ENCODE measurements around the gene CPSF4L. TPM values are rescaled to one million over a fixed set of nuclear protein-coding genes. Genes with fewer than 3 reads are reported as not detected.

The CPSF4L gene
- polyA plus RNA-seq, 2 of the 4 experiments (the other 2 are of a cell fraction) = 0.13 TPM; not detected in 1

DNA sequence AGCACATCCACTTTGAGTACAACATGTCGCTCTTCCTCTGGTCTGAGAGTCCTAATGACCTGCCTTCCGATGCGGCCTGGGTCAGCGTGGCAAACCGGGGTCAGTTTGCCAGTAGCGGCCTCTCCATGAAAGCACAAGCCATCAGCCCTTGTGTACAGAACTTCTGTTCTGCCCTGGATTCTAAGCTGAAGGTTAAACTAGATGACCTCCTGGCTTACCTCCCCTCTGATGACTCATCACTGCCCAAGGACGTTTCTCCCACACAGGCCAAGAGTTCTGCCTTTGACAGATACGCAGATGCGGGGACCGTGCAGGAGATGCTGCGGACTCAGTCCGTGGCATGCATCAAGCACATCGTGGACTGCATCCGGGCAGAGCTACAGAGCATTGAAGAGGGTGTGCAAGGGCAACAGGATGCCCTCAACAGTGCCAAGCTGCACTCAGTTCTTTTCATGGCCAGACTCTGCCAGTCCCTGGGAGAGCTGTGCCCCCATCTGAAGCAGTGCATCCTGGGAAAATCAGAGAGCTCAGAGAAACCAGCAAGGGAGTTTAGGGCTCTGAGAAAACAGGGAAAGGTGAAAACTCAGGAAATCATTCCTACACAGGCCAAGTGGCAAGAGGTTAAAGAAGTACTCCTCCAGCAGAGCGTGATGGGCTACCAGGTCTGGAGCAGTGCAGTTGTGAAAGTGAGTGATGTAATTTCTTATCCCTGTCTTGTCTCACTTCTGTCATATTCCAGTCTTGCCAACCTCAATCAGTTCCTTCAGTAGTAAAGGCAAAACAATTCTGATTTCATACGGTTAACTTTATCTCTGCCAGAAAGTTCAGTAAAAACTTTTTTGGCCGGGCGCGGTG, 60.2 kb downstream of the CPSF4L start:
- H3K27ac ChIP-seq = no peak overlapping the region
- no peak for DNase-seq (ENCODE audit: low read depth in 1 of 2, low spot score in 1 of 2)

GRCh38 chr17:73200476-73200875, 61.2 kb downstream of the CPSF4L start:
- 86% methylated on average over 10 of the region's 10 CpGs for WGBS (ENCODE audit: missing lambda C conversion rate)
- DNase-seq (ENCODE audit: low read depth in 1 of 2, low spot score in 1 of 2) (no peak), FAIRE-seq (no peak), ATAC-seq (no peak)
- no peaks in the 10 kb centered on the region for H3K9me3 ChIP-seq
- no peak overlapping the region for H3K4me2 ChIP-seq
- CTCF ChIA-PET = interaction anchor here (0.8 to 4.0 kb wide), 4 partner anchors 10 to 475 kb away, joined by 3 to 23 read pairs (median 5); no protein-coding TSS in a partner anchor
- H3K4me3 ChIP-seq = no peak overlapping the region
- POLR2A ChIA-PET = no interaction called here
- no peak overlapping the region for H3K27ac ChIP-seq
- no peaks in the 10 kb centered on the region for H3K4me1 ChIP-seq
- TF ChIP-seq CBX8 (IDR thresholded peaks at IDR 0.05) = no peak
- TF ChIP-seq MAZ (IDR thresholded peaks at IDR 0.05; ENCODE audit: borderline replicate concordance, low read depth, low read length) = no peak
- TF ChIP-seq RNF2 (IDR thresholded peaks at IDR 0.05; ENCODE audit: borderline replicate concordance, low read depth) = no peak
- TF ChIP-seq TP53 (CRISPR knock-in tag; IDR thresholded peaks at IDR 0.05) = no peak
- TF ChIP-seq SMC3 (IDR thresholded peaks at IDR 0.05) = no peak
- no peak for TF ChIP-seq POLR2AphosphoS2 (conservative IDR thresholded peaks at IDR 0.05; ENCODE audit: low read length)
- no peak for TF ChIP-seq PHF8 (IDR thresholded peaks at IDR 0.05; ENCODE audit: borderline replicate concordance, low read depth)
- TF ChIP-seq HDAC2 (IDR thresholded peaks at IDR 0.05) = no peak
- TF ChIP-seq ZC3H11A (IDR thresholded peaks at IDR 0.05) = no peak
- no peak for TF ChIP-seq ZSCAN20 (CRISPR knock-in tag; IDR thresholded peaks at IDR 0.05)

More for the DNA sequence above, 60.2 kb downstream of the CPSF4L start:
- ATAC-seq (no peak), FAIRE-seq (no peak)
- CTCF ChIA-PET = interaction anchor here (1.0 to 4.0 kb wide), 6 partner anchors 9 to 476 kb away, joined by 3 to 23 read pairs (median 4); no protein-coding TSS in a partner anchor
- WGBS (ENCODE audit: missing lambda C conversion rate) = 89% methylated on average over 19 of the region's 19 CpGs
- TF ChIP-seq KDM1A (IDR thresholded peaks at IDR 0.05; ENCODE audit: low read depth) (no peak), FOSL2 (IDR thresholded peaks at IDR 0.05) (no peak), FOSL2 (CRISPR knock-in tag; IDR thresholded peaks at IDR 0.05) (peak; percentile 72; the same call in 1 of the 2 replicates), PHF8 (IDR thresholded peaks at IDR 0.05; ENCODE audit: borderline replicate concordance, low read depth) (no peak), POLR2A (IDR thresholded peaks at IDR 0.05; ENCODE audit: low read length) (no peak), HEYL (CRISPR knock-in tag; IDR thresholded peaks at IDR 0.05) (no peak)
- TF ChIP-seq, protein P1, sequence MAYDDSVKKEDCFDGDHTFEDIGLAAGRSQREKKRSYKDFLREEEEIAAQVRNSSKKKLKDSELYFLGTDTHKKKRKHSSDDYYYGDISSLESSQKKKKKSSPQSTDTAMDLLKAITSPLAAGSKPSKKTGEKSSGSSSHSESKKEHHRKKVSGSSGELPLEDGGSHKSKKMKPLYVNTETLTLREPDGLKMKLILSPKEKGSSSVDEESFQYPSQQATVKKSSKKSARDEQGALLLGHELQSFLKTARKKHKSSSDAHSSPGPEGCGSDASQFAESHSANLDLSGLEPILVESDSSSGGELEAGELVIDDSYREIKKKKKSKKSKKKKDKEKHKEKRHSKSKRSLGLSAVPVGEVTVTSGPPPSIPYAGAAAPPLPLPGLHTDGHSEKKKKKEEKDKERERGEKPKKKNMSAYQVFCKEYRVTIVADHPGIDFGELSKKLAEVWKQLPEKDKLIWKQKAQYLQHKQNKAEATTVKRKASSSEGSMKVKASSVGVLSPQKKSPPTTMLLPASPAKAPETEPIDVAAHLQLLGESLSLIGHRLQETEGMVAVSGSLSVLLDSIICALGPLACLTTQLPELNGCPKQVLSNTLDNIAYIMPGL (CRISPR knock-in tag; IDR thresholded peaks at IDR 0.05; ENCODE audit: borderline replicate concordance) = no peak
- TF ChIP-seq, protein P2, sequence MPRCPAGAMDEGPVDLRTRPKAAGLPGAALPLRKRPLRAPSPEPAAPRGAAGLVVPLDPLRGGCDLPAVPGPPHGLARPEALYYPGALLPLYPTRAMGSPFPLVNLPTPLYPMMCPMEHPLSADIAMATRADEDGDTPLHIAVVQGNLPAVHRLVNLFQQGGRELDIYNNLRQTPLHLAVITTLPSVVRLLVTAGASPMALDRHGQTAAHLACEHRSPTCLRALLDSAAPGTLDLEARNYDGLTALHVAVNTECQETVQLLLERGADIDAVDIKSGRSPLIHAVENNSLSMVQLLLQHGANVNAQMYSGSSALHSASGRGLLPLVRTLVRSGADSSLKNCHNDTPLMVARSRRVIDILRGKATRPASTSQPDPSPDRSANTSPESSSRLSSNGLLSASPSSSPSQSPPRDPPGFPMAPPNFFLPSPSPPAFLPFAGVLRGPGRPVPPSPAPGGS (IDR thresholded peaks at IDR 0.05) = no peak
- TF ChIP-seq, protein P3, sequence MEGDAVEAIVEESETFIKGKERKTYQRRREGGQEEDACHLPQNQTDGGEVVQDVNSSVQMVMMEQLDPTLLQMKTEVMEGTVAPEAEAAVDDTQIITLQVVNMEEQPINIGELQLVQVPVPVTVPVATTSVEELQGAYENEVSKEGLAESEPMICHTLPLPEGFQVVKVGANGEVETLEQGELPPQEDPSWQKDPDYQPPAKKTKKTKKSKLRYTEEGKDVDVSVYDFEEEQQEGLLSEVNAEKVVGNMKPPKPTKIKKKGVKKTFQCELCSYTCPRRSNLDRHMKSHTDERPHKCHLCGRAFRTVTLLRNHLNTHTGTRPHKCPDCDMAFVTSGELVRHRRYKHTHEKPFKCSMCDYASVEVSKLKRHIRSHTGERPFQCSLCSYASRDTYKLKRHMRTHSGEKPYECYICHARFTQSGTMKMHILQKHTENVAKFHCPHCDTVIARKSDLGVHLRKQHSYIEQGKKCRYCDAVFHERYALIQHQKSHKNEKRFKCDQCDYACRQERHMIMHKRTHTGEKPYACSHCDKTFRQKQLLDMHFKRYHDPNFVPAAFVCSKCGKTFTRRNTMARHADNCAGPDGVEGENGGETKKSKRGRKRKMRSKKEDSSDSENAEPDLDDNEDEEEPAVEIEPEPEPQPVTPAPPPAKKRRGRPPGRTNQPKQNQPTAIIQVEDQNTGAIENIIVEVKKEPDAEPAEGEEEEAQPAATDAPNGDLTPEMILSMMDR (IDR thresholded peaks at IDR 0.05) = no peak
- H3K9me3 ChIP-seq = no peaks in the 10 kb centered on the region
- H3K4me1 ChIP-seq = no peaks in the 10 kb centered on the region
- no peak overlapping the region for H3K4me2 ChIP-seq
- POLR2A ChIA-PET = no interaction called here
- H3K4me3 ChIP-seq = no peak overlapping the region

Measured in A549 (cell line).